ENCODE data around the gene RELB. TPM values are rescaled to one million over a fixed set of nuclear protein-coding genes. Genes with fewer than 3 reads are reported as not detected.

Gene RELB
- total RNA-seq, 2 donors from 2014 or later = 11.0 to 13.0 TPM

DNA sequence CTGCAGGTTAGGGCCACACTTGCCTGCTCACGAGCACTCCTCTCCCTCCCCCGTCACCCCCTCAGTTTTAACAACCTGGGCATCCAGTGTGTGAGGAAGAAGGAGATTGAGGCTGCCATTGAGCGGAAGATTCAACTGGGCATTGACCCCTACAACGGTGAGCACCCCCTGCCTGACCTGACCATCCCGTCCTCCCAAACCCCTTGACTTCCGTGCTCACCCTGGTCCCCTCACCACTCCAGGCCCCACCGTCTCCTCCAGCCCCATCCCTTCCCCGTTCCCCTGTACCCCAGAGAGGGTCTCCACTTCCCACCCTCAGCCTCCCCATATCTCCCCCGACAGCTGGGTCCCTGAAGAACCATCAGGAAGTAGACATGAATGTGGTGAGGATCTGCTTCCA, 24.0 kb downstream of the RELB start:
- H3K4me3 ChIP-seq = no peak overlapping the region
- H3K36me3 ChIP-seq = no peaks in the 10 kb centered on the region
- TF ChIP-seq POLR2AphosphoS5 (IDR thresholded peaks at IDR 0.05) (no peak), POLR2A (IDR thresholded peaks at IDR 0.05) (no peak)
- TF ChIP-seq, protein P1, sequence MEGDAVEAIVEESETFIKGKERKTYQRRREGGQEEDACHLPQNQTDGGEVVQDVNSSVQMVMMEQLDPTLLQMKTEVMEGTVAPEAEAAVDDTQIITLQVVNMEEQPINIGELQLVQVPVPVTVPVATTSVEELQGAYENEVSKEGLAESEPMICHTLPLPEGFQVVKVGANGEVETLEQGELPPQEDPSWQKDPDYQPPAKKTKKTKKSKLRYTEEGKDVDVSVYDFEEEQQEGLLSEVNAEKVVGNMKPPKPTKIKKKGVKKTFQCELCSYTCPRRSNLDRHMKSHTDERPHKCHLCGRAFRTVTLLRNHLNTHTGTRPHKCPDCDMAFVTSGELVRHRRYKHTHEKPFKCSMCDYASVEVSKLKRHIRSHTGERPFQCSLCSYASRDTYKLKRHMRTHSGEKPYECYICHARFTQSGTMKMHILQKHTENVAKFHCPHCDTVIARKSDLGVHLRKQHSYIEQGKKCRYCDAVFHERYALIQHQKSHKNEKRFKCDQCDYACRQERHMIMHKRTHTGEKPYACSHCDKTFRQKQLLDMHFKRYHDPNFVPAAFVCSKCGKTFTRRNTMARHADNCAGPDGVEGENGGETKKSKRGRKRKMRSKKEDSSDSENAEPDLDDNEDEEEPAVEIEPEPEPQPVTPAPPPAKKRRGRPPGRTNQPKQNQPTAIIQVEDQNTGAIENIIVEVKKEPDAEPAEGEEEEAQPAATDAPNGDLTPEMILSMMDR (IDR thresholded peaks at IDR 0.05) = no peak
- H3K27ac ChIP-seq = no peak overlapping the region
- WGBS = 94% methylated on average over 9 of the region's 9 CpGs
- no peaks in the 10 kb centered on the region for H3K27me3 ChIP-seq (replicated peaks; ENCODE audit: insufficient read depth)
- H3K4me1 ChIP-seq (replicated peaks) = no peaks in the 10 kb centered on the region
- DNase-seq (ENCODE audit: low spot score) = no peak
- intact Hi-C loops (cut with DNase I) = no loop called here
- no peaks in the 10 kb centered on the region for H3K9me3 ChIP-seq

- 97% methylated on average over 2 of the region's 2 CpGs for WGBS
- TF ChIP-seq POLR2AphosphoS5 (IDR thresholded peaks at IDR 0.05) = no peak
- TF ChIP-seq POLR2A (IDR thresholded peaks at IDR 0.05) = no peak
- TF ChIP-seq, protein P1 (IDR thresholded peaks at IDR 0.05) = no peak
- Histone ChIP-seq H3K27ac (no peak overlapping the region), H3K27me3 (replicated peaks; ENCODE audit: insufficient read depth) (no peaks in the 10 kb centered on the region), H3K4me3 (no peak overlapping the region), H3K9me3 (no peaks in the 10 kb centered on the region), H3K36me3 (no peaks in the 10 kb centered on the region), H3K4me1 (replicated peaks) (no peaks in the 10 kb centered on the region)
- intact Hi-C loops (cut with DNase I) = no loop called here
- DNase-seq (ENCODE audit: low spot score) = no peak
These were observed 26.1 kb downstream of the RELB start for GRCh38 chr19:45027371-45027770.

GRCh38 chr19:45030825-45031224, 29.6 kb downstream of the RELB start:
- TF ChIP-seq, protein P1 (IDR thresholded peaks at IDR 0.05) = no peak
- no peaks in the 10 kb centered on the region for H3K36me3 ChIP-seq
- no peaks in the 10 kb centered on the region for H3K27me3 ChIP-seq (replicated peaks; ENCODE audit: insufficient read depth)
- H3K27ac ChIP-seq = no peak overlapping the region
- DNase-seq (ENCODE audit: low spot score) = no peak
- H3K4me3 ChIP-seq = no peak overlapping the region
- intact Hi-C loops (cut with DNase I) = no loop called here
- H3K9me3 ChIP-seq = no peaks in the 10 kb centered on the region
- WGBS = 96% methylated on average over 6 of the region's 6 CpGs
- no peaks in the 10 kb centered on the region for H3K4me1 ChIP-seq (replicated peaks)

- 87% methylated on average over 18 of the region's 18 CpGs for WGBS
- intact Hi-C loops (cut with DNase I) = no loop called here
- H3K27ac ChIP-seq = no peak overlapping the region
- no peaks in the 10 kb centered on the region for H3K27me3 ChIP-seq (replicated peaks; ENCODE audit: insufficient read depth)
- H3K9me3 ChIP-seq = no peaks in the 10 kb centered on the region
- H3K4me3 ChIP-seq = no peak overlapping the region
- DNase-seq (ENCODE audit: low spot score) = no peak
- TF ChIP-seq, protein P1 (IDR thresholded peaks at IDR 0.05) = no peak
- TF ChIP-seq POLR2AphosphoS5 (IDR thresholded peaks at IDR 0.05) (no peak), POLR2A (IDR thresholded peaks at IDR 0.05) (no peak)
- no peaks in the 10 kb centered on the region for H3K36me3 ChIP-seq
- H3K4me1 ChIP-seq (replicated peaks) = no peaks in the 10 kb centered on the region
These were observed 31.2 kb downstream of the RELB start for GRCh38 chr19:45032421-45032820.

GRCh38 chr19:45035755-45036154, 34.5 kb downstream of the RELB start:
- Histone ChIP-seq H3K4me1 (replicated peaks) (peaks cover 7% of the 10 kb centered on the region), H3K27me3 (replicated peaks; ENCODE audit: insufficient read depth) (no peaks in the 10 kb centered on the region), H3K4me3 (no peak overlapping the region), H3K36me3 (no peaks in the 10 kb centered on the region), H3K27ac (no peak overlapping the region), H3K9me3 (no peaks in the 10 kb centered on the region)
- TF ChIP-seq POLR2AphosphoS5 (IDR thresholded peaks at IDR 0.05) (no peak), POLR2A (IDR thresholded peaks at IDR 0.05) (no peak)
- TF ChIP-seq, protein P1 (IDR thresholded peaks at IDR 0.05) = no peak
- no peak for DNase-seq (ENCODE audit: low spot score)
- 99% methylated on average over 6 of the region's 6 CpGs for WGBS
- intact Hi-C loops (cut with DNase I) = no loop called here

All from prostate gland (tissue), 2 donors.